GM12891 (cell line): ENCODE results near the gene UTY.

Source experiments
- PAX5 ChIP-seq: IDR thresholded peaks from 2 replicates; pipeline ENCODE4 v1.6.1; 2011; ENCODE audit warnings: low read length, moderate library complexity, mild to moderate bottlenecking; ENCODE audit not compliant: insufficient read depth, severe bottlenecking
- POLR2A ChIP-seq: IDR thresholded peaks from 2 replicates; pipeline ENCODE4 v1.6.1; 2011; ENCODE audit warnings: low read depth, low read length, control low read depth
- POLR2AphosphoS5 ChIP-seq: IDR thresholded peaks from 2 replicates; pipeline ENCODE4 v1.6.1; 2011; ENCODE audit warnings: low read depth, low read length, control low read depth
- TAF1 ChIP-seq: IDR thresholded peaks from 2 replicates; pipeline ENCODE4 v1.6.1; 2011; ENCODE audit warnings: low read depth, low read length, control low read depth

GRCh38 chrY:13250421-13250820 lies 229.4 kb downstream of the UTY start:
- TF ChIP-seq POLR2A (no peak), POLR2AphosphoS5 (no peak), TAF1 (no peak), PAX5 (no peak)
